Neural progenitor cell (in vitro differentiated cells): Measurements from ENCODE around the gene CAPZB. TPM values are rescaled to one million over a fixed set of nuclear protein-coding genes. Genes with fewer than 3 reads are reported as not detected.
A peak's percentile ranks its signal among the peaks of the same experiment; 100 is the strongest.

Source experiments
- DNase-seq: peaks from one replicate; pipeline ENCODE4 v3.0.0-alpha.2; 2016; ENCODE audit warnings: low spot score
- H2AFZ ChIP-seq: fragments of 200-600 bp; sonication (generic); replicated peaks from 2 replicates; pipeline ENCODE4 v1.6.1; 2016; ENCODE audit warnings: antibody characterized with exemption
- H3F3A ChIP-seq: fragments of 200-600 bp; sonication (generic); 2 replicates; pipeline ENCODE4 v1.6.1; 2016; ENCODE audit warnings: antibody characterized with exemption, low read depth
- H3K27ac ChIP-seq: fragments of 200-600 bp; sonication (generic); 2 replicates; pipeline ENCODE4 v1.5.1; 2016; ENCODE audit warnings: mild to moderate bottlenecking
- H3K27me3 ChIP-seq: fragments of 200-600 bp; sonication (generic); 2 replicates; pipeline ENCODE4 v1.6.1; 2016; ENCODE audit warnings: mild to moderate bottlenecking, moderate library complexity
- H3K36me3 ChIP-seq: fragments of 200-600 bp; sonication (generic); 2 replicates; pipeline ENCODE4 v1.5.1; 2016
- H3K4me1 ChIP-seq: fragments of 200-600 bp; sonication (generic); 2 replicates; pipeline ENCODE4 v1.6.1; 2016; ENCODE audit warnings: mixed run types
- H3K4me2 ChIP-seq: fragments of 200-600 bp; sonication (generic); 2 replicates; pipeline ENCODE4 v1.6.1; 2016
- H3K4me3 ChIP-seq: fragments of 200-600 bp; sonication (generic); 2 replicates; pipeline ENCODE4 v1.5.1; 2016
- H3K79me2 ChIP-seq: fragments of 200-600 bp; sonication (generic); 2 replicates; pipeline ENCODE4 v1.6.1; 2016; ENCODE audit warnings: low read depth
- H3K9ac ChIP-seq: fragments of 200-600 bp; sonication (generic); 2 replicates; pipeline ENCODE4 v1.6.1; 2016
- H3K9me3 ChIP-seq: fragments of 200-600 bp; sonication (generic); 2 replicates; pipeline ENCODE4 v1.5.1; 2016; ENCODE audit warnings: low read depth
- H4K20me1 ChIP-seq: fragments of 200-600 bp; sonication (generic); 2 replicates; pipeline ENCODE4 v1.6.1; 2016; ENCODE audit warnings: low read depth
- H3K27ac Mint-ChIP-seq: 3 replicates; pipeline ENCODE4 v1.8.0; 2021; ENCODE audit warnings: mixed read lengths
- H3K27me3 Mint-ChIP-seq: 2 replicates; pipeline ENCODE4 v1.8.0; 2022; ENCODE audit warnings: low read depth, mild to moderate bottlenecking, inconsistent platforms, moderate library complexity, mixed read lengths; ENCODE audit not compliant: insufficient read depth
- H3K36me3 Mint-ChIP-seq: 3 replicates; pipeline ENCODE4 v1.8.0; 2021; ENCODE audit warnings: mixed read lengths
- H3K4me1 Mint-ChIP-seq: 3 replicates; pipeline ENCODE4 v1.8.0; 2021; ENCODE audit warnings: mixed read lengths
- H3K4me3 Mint-ChIP-seq: 3 replicates; pipeline ENCODE4 v1.8.0; 2021; ENCODE audit warnings: mild to moderate bottlenecking, moderate library complexity, mixed read lengths
- H3K9me3 Mint-ChIP-seq: 3 replicates; pipeline ENCODE4 v1.8.0; 2020; ENCODE audit warnings: mixed read lengths
- EZH2 ChIP-seq: fragments of 200-600 bp; sonication (generic); IDR thresholded peaks from 2 replicates; pipeline ENCODE4 v1.6.1; 2017; ENCODE audit warnings: antibody characterized with exemption, mild to moderate bottlenecking, moderate library complexity
- EZH2phosphoT487 ChIP-seq: fragments of 200-600 bp; sonication (generic); IDR thresholded peaks from 2 replicates; pipeline ENCODE4 v1.6.1; 2017; ENCODE audit warnings: antibody characterized with exemption
- total RNA-seq: library from RNA; depleted of rRNA; stranded (reverse); fragments of >200 nt; gene quantifications from 2 replicates; pipeline ENCODE4 v1.2.3, GENCODE V29; 2015; ENCODE audit warnings: low replicate concordance
- TF ChIP-seq, protein P1 (sequence below): fragments of 200-600 bp; sonication (generic); IDR thresholded peaks from 2 replicates; pipeline ENCODE4 v1.5.1; 2017; ENCODE audit warnings: antibody characterized with exemption, mild to moderate bottlenecking

The CAPZB gene
- total RNA-seq, 1 donor from 2014 or later = 134 TPM

GRCh38 chr1:19342894-19343616, 142.3 kb downstream of the CAPZB start:
- Histone ChIP-seq H3K4me3 (no peak overlapping the region), H3K36me3 (no peaks in the 10 kb centered on the region), H3K9ac (no peak overlapping the region), H3K27me3 (no peaks in the 10 kb centered on the region), H2AFZ (no peak overlapping the region), H3K79me2 (no peaks in the 10 kb centered on the region), H3F3A (peaks cover 17% of the 10 kb centered on the region), H3K9me3 (no peaks in the 10 kb centered on the region), H3K4me1 (peaks cover 10% of the 10 kb centered on the region), H3K4me2 (no peak overlapping the region), H3K27ac (no peak overlapping the region), H4K20me1 (peaks cover 29% of the 10 kb centered on the region)
- no peaks in the 10 kb centered on the region for H3K9me3 Mint-ChIP-seq
- peaks cover 8% of the 10 kb centered on the region for H3K27me3 Mint-ChIP-seq
- peaks cover 4% of the 10 kb centered on the region for H3K36me3 Mint-ChIP-seq
- TF ChIP-seq EZH2phosphoT487 = no peak
- no peak for TF ChIP-seq EZH2
- TF ChIP-seq, protein P1, sequence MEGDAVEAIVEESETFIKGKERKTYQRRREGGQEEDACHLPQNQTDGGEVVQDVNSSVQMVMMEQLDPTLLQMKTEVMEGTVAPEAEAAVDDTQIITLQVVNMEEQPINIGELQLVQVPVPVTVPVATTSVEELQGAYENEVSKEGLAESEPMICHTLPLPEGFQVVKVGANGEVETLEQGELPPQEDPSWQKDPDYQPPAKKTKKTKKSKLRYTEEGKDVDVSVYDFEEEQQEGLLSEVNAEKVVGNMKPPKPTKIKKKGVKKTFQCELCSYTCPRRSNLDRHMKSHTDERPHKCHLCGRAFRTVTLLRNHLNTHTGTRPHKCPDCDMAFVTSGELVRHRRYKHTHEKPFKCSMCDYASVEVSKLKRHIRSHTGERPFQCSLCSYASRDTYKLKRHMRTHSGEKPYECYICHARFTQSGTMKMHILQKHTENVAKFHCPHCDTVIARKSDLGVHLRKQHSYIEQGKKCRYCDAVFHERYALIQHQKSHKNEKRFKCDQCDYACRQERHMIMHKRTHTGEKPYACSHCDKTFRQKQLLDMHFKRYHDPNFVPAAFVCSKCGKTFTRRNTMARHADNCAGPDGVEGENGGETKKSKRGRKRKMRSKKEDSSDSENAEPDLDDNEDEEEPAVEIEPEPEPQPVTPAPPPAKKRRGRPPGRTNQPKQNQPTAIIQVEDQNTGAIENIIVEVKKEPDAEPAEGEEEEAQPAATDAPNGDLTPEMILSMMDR = no peak
- H3K4me3 Mint-ChIP-seq = peak overlapping the region; percentile 37
- H3K4me1 Mint-ChIP-seq = peaks cover 19% of the 10 kb centered on the region
- H3K27ac Mint-ChIP-seq = no peak overlapping the region
- no peak for DNase-seq

DNA sequence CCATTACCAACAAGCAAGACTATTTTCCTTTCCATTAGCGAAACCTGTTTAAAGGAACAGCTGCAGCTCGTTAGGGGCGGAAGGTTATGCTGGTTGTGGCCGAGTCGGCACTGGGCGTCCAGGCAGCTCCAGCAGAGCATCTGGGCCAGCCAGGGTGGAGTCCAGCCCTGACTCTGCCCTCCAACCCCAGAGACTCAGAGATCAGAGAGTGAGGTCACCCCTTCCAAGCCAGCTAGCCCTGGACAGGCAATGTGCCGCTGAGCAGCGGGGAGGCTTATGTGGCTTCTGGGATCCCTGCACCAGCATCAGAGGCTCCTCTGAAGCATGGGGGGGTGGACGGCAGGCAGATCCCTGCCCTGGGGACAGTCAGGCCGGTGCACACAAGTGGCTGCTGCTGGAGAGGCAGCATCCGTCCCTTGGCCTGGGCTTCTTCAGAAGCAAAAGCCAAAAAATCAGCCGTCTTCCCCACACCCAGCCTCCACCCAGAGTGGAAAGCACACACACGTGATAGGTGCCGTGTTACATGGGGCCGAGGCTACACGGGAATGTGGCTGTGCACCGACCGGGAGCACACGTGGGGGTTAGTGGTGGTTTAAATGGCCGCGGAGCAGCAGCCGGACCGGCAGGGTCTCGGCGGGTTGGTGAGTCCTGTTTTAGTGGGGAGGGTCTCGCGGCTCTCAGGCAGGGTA, 143.1 kb downstream of the CAPZB start:
- Histone ChIP-seq H3K9me3 (no peaks in the 10 kb centered on the region), H3K4me3 (no peak overlapping the region), H3K27me3 (no peaks in the 10 kb centered on the region), H3K27ac (no peak overlapping the region), H2AFZ (no peak overlapping the region), H3F3A (peaks cover 17% of the 10 kb centered on the region), H3K36me3 (no peaks in the 10 kb centered on the region), H3K4me2 (no peak overlapping the region), H3K9ac (no peak overlapping the region), H4K20me1 (peaks cover 29% of the 10 kb centered on the region), H3K4me1 (peaks cover 10% of the 10 kb centered on the region), H3K79me2 (no peaks in the 10 kb centered on the region)
- H3K36me3 Mint-ChIP-seq = peaks cover 4% of the 10 kb centered on the region
- TF ChIP-seq, protein P1 = no peak
- TF ChIP-seq EZH2phosphoT487 (no peak), EZH2 (no peak)
- peaks cover 8% of the 10 kb centered on the region for H3K27me3 Mint-ChIP-seq
- no peak for DNase-seq
- no peak overlapping the region for H3K27ac Mint-ChIP-seq
- no peaks in the 10 kb centered on the region for H3K9me3 Mint-ChIP-seq
- peaks cover 19% of the 10 kb centered on the region for H3K4me1 Mint-ChIP-seq
- peak overlapping the region; percentile 37 for H3K4me3 Mint-ChIP-seq

- Histone ChIP-seq H3K4me3 (no peak overlapping the region), H3K27ac (no peak overlapping the region), H3K36me3 (no peaks in the 10 kb centered on the region), H3K27me3 (no peaks in the 10 kb centered on the region), H3K4me1 (peaks cover 10% of the 10 kb centered on the region), H4K20me1 (peaks cover 29% of the 10 kb centered on the region), H3K9me3 (no peaks in the 10 kb centered on the region), H2AFZ (no peak overlapping the region), H3F3A (peaks cover 17% of the 10 kb centered on the region), H3K9ac (no peak overlapping the region), H3K79me2 (no peaks in the 10 kb centered on the region), H3K4me2 (no peak overlapping the region)
- peak; percentile 82 for DNase-seq
- Mint-ChIP-seq H3K36me3 (peaks cover 4% of the 10 kb centered on the region), H3K27ac (no peak overlapping the region), H3K9me3 (no peaks in the 10 kb centered on the region), H3K27me3 (peaks cover 8% of the 10 kb centered on the region), H3K4me3 (no peak overlapping the region), H3K4me1 (peaks cover 19% of the 10 kb centered on the region)
- TF ChIP-seq, protein P1 = peak; percentile 86
- TF ChIP-seq EZH2 = no peak
- TF ChIP-seq EZH2phosphoT487 = no peak
Measured at GRCh38 chr1:19341201-19342061, 143.9 kb downstream of the CAPZB start.
